ENCODE data around the gene ZNF148.

DNA sequence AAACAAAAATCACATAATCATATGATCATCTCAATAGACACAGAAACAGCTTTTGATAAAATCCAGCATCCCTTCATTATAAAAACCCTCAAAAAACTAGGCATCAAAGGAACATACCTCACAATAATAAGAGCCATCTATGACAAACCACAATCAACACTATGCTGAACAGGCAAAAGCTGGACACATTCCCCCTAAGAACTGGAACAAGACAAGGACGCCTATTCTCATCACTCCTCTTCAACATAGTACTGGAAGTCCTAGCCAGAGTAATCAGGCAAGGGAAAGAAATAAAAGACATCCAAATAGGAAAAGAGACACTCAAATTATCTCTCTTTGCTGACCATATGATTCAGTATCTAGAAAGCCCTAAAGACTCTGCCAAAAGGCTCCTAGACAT, 107.7 kb downstream of the ZNF148 start:
- no peak for TF ChIP-seq POLR2A (IDR thresholded peaks at IDR 0.05; ENCODE audit: low read length)
- no peak for TF ChIP-seq GATA1 (IDR thresholded peaks at IDR 0.05; ENCODE audit: low read depth, low read length)

Measured in erythroblast (primary cell).